SK-N-SH treated with all-trans-retinoic acid at 6 μM for 48 hours (cell line): Measurements from ENCODE around the gene ESAM.

Experiments used
- ATAC-seq: fragments of 200-7000 bp; cut with Tn5 transposase; 3 replicates; pipeline ENCODE4 v1.9.1; 2020; ENCODE audit warnings: mild to moderate bottlenecking, moderate library complexity
- ARNTL ChIP-seq: fragments of 450-650 bp; formaldehyde crosslinking; IDR thresholded peaks from 2 replicates; pipeline ENCODE4 v1.5.0; 2020; ENCODE audit warnings: low read depth, mild to moderate bottlenecking, moderate library complexity, borderline replicate concordance
- BACH2 ChIP-seq: fragments of 250-450 bp; sonication (Bioruptor Pico); IDR thresholded peaks from 2 replicates; pipeline ENCODE4 v1.9.0; 2021; ENCODE audit warnings: mild to moderate bottlenecking, borderline replicate concordance
- ESRRG ChIP-seq: fragments of 250-450 bp; sonication (Bioruptor Pico); IDR thresholded peaks from 2 replicates; pipeline ENCODE4 v1.6.1; 2021; ENCODE audit warnings: mild to moderate bottlenecking
- GLIS3 ChIP-seq: fragments of 250-450 bp; sonication (Bioruptor Pico); IDR thresholded peaks from 2 replicates; pipeline ENCODE4 v1.5.0; 2020; ENCODE audit warnings: mild to moderate bottlenecking, moderate library complexity
- ISL1 ChIP-seq: fragments of 250-450 bp; sonication (Bioruptor Pico); IDR thresholded peaks from 2 replicates; pipeline ENCODE4 v2.1.2; 2022; ENCODE audit warnings: mild to moderate bottlenecking, moderate library complexity
- OSR1 ChIP-seq: fragments of 250-450 bp; sonication (Bioruptor Pico); IDR thresholded peaks from 2 replicates; pipeline ENCODE4 v1.8.0; 2022; ENCODE audit warnings: moderate library complexity, mild to moderate bottlenecking, inconsistent platforms
- PPARA ChIP-seq: fragments of 250-450 bp; sonication (Bioruptor Pico); IDR thresholded peaks from 2 replicates; pipeline ENCODE4 v1.5.0; 2020; ENCODE audit warnings: mild to moderate bottlenecking, borderline replicate concordance
- RARB ChIP-seq: fragments of 250-450 bp; sonication (Bioruptor Pico); IDR thresholded peaks from 2 replicates; pipeline ENCODE4 v1.8.0; 2021; ENCODE audit warnings: mild to moderate bottlenecking, moderate library complexity
- SNAI2 ChIP-seq: fragments of 250-450 bp; sonication (Bioruptor Pico); IDR thresholded peaks from 2 replicates; pipeline ENCODE4 v1.5.0; 2020; ENCODE audit warnings: mild to moderate bottlenecking, moderate library complexity
- TCF4 ChIP-seq: fragments of 250-450 bp; sonication (Bioruptor Pico); IDR thresholded peaks from 2 replicates; pipeline ENCODE4 v1.8.0; 2021; ENCODE audit warnings: mild to moderate bottlenecking, moderate library complexity, borderline replicate concordance
- TOX ChIP-seq: fragments of 250-450 bp; sonication (Bioruptor Pico); IDR thresholded peaks from 2 replicates; pipeline ENCODE4 v1.8.0; 2021; ENCODE audit warnings: mild to moderate bottlenecking, moderate library complexity, borderline replicate concordance
- ZC3H10 ChIP-seq: fragments of 250-450 bp; sonication (Bioruptor Pico); IDR thresholded peaks from 2 replicates; pipeline ENCODE4 v1.5.1; 2021; ENCODE audit warnings: mild to moderate bottlenecking, moderate library complexity
- ZFP30 ChIP-seq: fragments of 450-650 bp; formaldehyde crosslinking; IDR thresholded peaks from 2 replicates; pipeline ENCODE4 v1.5.0; 2022; ENCODE audit warnings: mild to moderate bottlenecking, moderate library complexity
- ZNF565 ChIP-seq: fragments of 450-650 bp; formaldehyde crosslinking; conservative IDR thresholded peaks from 2 replicates; pipeline ENCODE4 v1.5.0; 2020; ENCODE audit warnings: low read depth, mild to moderate bottlenecking, moderate library complexity
- ZNF70 ChIP-seq: fragments of 450-650 bp; formaldehyde crosslinking; IDR thresholded peaks from 2 replicates; pipeline ENCODE4 v1.5.0; 2020; ENCODE audit warnings: mild to moderate bottlenecking, moderate library complexity
- ZNF8 ChIP-seq: fragments of 450-650 bp; formaldehyde crosslinking; IDR thresholded peaks from 2 replicates; pipeline ENCODE4 v1.5.0; 2020; ENCODE audit warnings: mild to moderate bottlenecking, moderate library complexity
- TF ChIP-seq, protein P1 (sequence below): fragments of 250-450 bp; sonication (Bioruptor Pico); IDR thresholded peaks from 2 replicates; pipeline ENCODE4 v1.5.1; 2020; ENCODE audit warnings: low read depth, mild to moderate bottlenecking, moderate library complexity
- TF ChIP-seq, protein P2 (sequence below): fragments of 250-450 bp; sonication (Bioruptor Pico); IDR thresholded peaks from 2 replicates; pipeline ENCODE4 v1.5.0; 2020; ENCODE audit warnings: mild to moderate bottlenecking, moderate library complexity
- TF ChIP-seq, protein P3 (sequence below): fragments of 250-450 bp; sonication (Bioruptor Pico); IDR thresholded peaks from 2 replicates; pipeline ENCODE4 v1.5.1; 2021; ENCODE audit warnings: mild to moderate bottlenecking, moderate library complexity

The ESAM gene

GRCh38 chr11:124738713-124739478 lies 23.2 kb downstream of the ESAM start:
- no peak for TF ChIP-seq RARB (CRISPR knock-in tag)
- TF ChIP-seq ARNTL = no peak
- TF ChIP-seq ZNF8 = no peak
- TF ChIP-seq, protein P1, sequence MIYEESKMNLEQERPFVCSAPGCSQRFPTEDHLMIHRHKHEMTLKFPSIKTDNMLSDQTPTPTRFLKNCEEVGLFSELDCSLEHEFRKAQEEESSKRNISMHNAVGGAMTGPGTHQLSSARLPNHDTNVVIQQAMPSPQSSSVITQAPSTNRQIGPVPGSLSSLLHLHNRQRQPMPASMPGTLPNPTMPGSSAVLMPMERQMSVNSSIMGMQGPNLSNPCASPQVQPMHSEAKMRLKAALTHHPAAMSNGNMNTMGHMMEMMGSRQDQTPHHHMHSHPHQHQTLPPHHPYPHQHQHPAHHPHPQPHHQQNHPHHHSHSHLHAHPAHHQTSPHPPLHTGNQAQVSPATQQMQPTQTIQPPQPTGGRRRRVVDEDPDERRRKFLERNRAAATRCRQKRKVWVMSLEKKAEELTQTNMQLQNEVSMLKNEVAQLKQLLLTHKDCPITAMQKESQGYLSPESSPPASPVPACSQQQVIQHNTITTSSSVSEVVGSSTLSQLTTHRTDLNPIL (CRISPR knock-in tag) = no peak

DNA sequence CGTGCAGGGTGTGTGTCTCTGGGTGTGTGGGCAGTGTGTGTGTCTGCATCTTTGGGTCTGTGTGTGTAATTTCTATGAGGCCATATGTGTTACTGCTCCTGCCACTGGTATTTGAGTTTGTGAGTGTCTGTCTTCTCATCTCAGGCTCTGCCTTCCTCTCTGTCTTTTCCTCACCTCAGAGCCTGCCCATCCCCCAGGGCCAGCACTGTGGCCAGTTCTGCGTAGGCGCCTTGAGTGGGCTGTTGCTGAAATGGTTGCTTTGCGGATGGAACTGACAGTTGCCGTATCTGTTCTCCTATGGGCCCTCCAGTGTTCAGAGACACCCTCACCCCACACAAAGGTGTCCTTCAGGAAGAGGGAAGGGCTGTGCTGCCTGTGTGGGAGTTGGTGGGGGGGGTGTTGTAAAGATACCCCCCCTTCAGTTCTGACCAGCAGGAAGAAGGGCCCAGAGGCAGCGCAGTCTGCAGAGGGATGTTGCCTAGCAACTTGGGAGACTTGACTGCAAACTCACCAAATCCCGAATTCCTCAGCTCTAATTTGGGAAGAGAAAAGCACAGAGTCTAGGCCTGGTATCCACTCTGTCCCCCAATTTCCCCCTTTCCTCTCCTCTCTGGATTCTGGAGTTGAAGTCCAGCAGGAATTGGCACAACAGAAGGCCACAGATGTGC lies 24.3 kb downstream of the ESAM start:
- ATAC-seq = no peak
- no peak for TF ChIP-seq ZNF70
- no peak for TF ChIP-seq ZC3H10
- no peak for TF ChIP-seq PPARA (CRISPR knock-in tag)
- no peak for TF ChIP-seq RARB (CRISPR knock-in tag)
- TF ChIP-seq ISL1 (CRISPR knock-in tag) = no peak
- TF ChIP-seq, protein P2, sequence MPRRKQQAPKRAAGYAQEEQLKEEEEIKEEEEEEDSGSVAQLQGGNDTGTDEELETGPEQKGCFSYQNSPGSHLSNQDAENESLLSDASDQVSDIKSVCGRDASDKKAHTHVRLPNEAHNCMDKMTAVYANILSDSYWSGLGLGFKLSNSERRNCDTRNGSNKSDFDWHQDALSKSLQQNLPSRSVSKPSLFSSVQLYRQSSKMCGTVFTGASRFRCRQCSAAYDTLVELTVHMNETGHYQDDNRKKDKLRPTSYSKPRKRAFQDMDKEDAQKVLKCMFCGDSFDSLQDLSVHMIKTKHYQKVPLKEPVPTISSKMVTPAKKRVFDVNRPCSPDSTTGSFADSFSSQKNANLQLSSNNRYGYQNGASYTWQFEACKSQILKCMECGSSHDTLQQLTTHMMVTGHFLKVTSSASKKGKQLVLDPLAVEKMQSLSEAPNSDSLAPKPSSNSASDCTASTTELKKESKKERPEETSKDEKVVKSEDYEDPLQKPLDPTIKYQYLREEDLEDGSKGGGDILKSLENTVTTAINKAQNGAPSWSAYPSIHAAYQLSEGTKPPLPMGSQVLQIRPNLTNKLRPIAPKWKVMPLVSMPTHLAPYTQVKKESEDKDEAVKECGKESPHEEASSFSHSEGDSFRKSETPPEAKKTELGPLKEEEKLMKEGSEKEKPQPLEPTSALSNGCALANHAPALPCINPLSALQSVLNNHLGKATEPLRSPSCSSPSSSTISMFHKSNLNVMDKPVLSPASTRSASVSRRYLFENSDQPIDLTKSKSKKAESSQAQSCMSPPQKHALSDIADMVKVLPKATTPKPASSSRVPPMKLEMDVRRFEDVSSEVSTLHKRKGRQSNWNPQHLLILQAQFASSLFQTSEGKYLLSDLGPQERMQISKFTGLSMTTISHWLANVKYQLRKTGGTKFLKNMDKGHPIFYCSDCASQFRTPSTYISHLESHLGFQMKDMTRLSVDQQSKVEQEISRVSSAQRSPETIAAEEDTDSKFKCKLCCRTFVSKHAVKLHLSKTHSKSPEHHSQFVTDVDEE (CRISPR knock-in tag) = no peak
- no peak for TF ChIP-seq SNAI2 (CRISPR knock-in tag)

More at GRCh38 chr11:124738713-124739478, 23.2 kb downstream of the ESAM start:
- ATAC-seq = no peak

- ATAC-seq = no peak
- no peak for TF ChIP-seq OSR1 (CRISPR knock-in tag)
- TF ChIP-seq ZFP30 = no peak
- TF ChIP-seq TOX (CRISPR knock-in tag) = no peak
Observed at GRCh38 chr11:124736736-124737135, 25.4 kb downstream of the ESAM start.

- TF ChIP-seq TOX (CRISPR knock-in tag) (no peak), TCF4 (CRISPR knock-in tag) (no peak), BACH2 (CRISPR knock-in tag) (no peak), ZNF565 (CRISPR knock-in tag) (no peak), PPARA (CRISPR knock-in tag) (no peak)
Observed at GRCh38 chr11:124732230-124732629, 29.9 kb downstream of the ESAM start.

DNA sequence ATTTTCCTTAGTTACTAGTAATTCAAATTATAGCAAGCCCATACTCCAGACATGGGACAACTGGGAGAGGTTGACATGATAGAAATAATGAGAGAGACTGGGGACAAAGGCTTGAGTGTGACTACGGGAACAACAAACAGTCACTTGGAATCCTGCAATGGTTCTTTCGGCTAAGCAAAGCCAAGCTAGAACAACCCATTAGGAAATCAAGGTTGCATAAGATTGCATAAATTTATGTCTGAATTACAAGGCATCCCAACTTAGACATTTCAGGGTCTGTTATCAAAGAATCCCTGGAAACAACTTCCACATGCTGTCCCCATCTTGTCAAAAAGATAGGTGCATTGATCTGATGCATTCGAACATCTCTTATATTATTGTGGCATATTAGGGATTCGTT lies 32.5 kb downstream of the ESAM start:
- no peak for ATAC-seq
- TF ChIP-seq SNAI2 (CRISPR knock-in tag) (no peak), GLIS3 (CRISPR knock-in tag) (no peak), ISL1 (CRISPR knock-in tag) (no peak), TCF4 (CRISPR knock-in tag) (no peak), ESRRG (no peak), ZNF565 (CRISPR knock-in tag) (no peak)
- TF ChIP-seq, all 23 proteins: peak for 0

More at GRCh38 chr11:124732230-124732629, 29.9 kb downstream of the ESAM start:
- ATAC-seq = no peak

DNA sequence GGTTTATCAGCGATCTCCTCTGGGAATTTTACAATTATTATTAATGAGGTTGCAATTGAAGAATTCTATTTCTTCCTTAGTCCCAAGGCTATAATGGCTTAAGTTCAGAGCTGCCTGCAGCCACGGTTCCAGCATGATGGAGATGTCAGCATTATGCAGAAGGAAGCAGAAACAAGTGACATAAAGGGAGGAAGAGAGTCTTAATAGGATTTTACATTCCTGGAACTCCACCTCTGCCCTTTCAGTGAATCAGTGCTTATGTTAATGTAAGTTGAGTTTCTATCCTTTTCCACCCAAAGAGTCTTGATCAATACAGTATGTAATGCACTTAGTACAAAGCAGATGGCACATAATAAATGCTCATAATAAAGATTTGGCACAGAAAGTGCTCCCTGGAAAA lies 34.0 kb downstream of the ESAM start:
- ATAC-seq = no peak
- TF ChIP-seq ZFP30 (no peak), BACH2 (CRISPR knock-in tag) (no peak), ESRRG (no peak), RARB (CRISPR knock-in tag) (no peak)
- TF ChIP-seq, protein P3, sequence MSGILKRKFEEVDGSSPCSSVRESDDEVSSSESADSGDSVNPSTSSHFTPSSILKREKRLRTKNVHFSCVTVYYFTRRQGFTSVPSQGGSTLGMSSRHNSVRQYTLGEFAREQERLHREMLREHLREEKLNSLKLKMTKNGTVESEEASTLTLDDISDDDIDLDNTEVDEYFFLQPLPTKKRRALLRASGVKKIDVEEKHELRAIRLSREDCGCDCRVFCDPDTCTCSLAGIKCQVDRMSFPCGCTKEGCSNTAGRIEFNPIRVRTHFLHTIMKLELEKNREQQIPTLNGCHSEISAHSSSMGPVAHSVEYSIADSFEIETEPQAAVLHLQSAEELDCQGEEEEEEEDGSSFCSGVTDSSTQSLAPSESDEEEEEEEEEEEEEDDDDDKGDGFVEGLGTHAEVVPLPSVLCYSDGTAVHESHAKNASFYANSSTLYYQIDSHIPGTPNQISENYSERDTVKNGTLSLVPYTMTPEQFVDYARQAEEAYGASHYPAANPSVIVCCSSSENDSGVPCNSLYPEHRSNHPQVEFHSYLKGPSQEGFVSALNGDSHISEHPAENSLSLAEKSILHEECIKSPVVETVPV (CRISPR knock-in tag) = no peak
